DMS 273 treated with DMSO at 0.1 percent for 48 hours (cell line): Measurements from ENCODE around the gene HS3ST4.
"Not testable (repeated sequence)": the region's sequence is repeated elsewhere in the genome, so short reads cannot be mapped to it uniquely, and the experiment has no call there.

Experiments used
- DNase-seq: peaks from one replicate; lab custom pipeline; 2025; lab: John Stamatoyannopoulos, UW

The HS3ST4 gene

DNA sequence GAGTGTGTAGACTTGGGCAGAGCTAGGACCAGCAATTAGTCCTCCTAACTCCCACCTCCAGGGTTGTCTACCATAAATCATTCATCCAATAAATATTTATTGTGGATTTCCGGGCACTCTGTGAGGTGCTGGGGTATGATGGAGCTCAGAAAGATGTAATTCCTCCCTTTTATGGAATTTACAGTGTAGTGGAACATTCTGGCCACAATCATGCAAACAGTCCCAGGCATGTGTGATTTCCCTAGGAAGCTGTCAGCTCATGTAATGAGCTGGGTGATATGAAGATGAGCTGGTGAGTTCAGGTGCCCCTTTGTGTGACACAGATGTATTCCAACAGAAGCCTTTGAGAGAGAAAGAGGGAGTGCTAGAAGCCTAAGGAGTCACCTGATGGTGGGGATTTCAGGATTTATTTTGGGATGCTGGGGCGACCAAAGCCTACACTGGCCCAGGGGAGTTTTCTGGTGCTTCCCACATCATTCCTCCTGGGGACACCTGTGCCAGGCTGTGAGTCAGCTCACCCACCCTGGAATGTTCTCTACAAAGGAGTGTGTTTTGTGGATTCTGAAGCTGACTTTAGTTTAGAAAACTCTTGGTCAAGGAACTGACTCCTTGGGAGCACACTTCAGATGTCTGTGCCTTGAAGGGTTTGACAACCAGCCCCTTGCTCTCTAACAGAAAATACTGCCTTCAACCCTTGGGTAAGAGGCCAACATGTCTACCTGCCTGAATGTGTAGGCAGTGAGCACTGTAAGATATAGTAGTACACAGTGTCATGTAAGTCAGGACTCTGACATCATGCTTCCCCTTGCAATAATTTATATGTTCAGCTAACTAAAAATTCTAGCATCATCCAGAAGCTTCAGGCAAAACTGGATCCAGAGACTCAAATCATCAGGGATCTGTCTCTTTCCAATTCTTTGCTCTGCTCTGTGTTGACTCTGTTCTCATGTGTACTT is 42.9 kb downstream of the HS3ST4 start:
- DNase-seq = no peak

DNA sequence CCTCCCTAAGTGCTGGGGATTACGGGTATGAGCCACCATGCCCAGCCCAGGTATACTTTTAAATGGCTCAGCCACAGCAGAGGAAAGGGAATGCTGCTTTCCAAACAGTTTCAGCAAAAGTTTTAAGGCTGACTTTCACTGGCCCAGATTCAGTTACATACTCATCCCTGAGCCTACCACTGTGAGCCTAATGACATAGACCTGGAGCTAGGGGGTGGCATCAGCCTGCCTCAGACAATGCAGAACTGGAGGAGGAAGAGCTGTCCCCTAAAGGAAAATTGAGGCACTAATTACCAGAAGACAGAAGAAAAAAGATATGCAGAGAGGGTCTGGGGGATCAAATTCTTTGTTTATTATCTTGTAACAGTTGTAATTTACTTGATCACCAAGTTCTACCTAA is 43.9 kb downstream of the HS3ST4 start:
- no peak for DNase-seq

DNA sequence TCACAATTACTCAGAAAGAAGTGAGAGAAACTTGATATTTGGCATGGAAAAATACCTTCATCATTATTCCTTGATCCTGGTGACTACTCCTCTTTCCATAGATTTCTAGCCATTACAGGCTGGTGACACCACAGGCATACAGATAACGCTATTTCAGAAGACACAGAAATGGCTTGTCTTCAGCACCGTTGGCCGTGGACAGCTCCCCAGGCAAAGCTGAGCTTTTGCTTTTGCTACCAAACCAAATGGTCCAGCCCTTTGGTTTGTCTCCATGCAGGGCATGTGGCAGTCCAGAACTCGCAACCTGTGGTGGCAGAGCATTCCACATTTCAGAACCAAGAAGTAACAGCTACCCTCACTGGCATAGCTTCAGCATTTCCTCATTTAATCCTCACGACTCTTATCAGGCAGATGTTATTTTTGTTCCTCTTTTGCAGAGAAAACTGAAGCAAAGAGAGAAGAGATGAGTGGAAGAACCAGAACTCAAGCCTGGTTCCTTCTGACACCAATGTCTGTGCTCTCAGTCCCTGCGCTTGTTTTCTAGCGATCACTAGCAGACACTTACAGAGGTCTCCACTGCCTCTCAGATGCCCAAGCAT is 55.5 kb downstream of the HS3ST4 start:
- no peak for DNase-seq

DNA sequence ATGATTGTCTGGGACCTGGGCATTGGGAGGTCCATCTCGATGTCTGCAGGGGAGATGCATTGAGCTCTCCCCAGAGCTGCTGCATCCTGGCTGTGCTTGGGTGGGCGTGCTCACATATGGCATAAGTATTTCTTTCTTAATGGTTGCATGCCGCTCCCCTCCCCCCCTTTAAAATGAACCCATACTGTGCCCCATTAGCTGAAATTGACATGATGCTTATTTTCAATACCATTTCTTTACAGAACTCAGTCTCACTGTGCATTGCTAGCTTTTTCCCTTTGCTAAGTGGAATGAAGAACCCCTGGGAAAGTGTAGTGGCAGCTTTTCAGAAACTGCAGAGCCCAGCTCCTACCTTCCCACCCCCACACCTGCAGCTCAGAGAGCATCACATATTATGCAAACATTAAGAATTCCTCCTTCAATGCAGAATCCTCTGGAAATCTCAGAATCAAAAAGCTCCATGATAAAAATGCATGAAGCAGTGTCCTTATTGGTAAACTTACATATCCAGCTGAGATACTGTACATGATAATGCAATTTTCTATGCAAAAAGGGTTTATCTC is 56.4 kb downstream of the HS3ST4 start:
- DNase-seq = no peak

DNA sequence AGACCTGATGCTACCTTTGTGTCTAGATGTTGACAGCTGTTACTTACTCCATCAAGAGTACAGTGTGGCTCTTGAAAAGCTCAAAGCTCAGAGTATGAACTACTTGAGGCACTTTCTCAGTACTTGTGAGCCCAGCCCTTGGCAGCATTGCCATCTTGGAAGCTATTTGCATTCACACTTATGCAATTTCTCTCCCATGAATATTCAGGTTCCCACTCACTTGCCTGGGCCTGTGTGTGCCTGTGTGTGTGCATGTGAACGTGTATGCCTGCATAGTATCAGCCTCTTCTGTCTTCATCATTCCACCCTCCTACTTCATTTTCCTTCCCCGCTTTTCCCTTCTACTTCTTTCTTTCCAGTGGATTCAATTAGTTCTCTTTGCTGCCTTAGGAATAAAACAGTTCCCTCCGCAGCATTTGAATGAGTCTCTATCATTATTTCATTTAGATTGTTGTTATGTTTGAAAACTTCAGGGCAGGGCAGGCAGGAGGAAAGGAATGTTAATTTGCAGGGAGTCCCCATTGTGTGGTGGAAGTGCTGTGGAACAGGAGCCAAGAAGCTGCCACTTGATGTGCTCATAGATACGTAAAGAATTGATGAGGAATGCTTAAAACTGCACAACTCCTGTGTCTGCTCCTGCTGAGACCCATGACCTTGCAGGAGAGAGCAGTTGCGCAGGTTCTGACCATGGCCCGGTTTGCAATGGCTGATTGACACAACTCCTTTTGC is 58.9 kb downstream of the HS3ST4 start:
- no peak for DNase-seq

DNA sequence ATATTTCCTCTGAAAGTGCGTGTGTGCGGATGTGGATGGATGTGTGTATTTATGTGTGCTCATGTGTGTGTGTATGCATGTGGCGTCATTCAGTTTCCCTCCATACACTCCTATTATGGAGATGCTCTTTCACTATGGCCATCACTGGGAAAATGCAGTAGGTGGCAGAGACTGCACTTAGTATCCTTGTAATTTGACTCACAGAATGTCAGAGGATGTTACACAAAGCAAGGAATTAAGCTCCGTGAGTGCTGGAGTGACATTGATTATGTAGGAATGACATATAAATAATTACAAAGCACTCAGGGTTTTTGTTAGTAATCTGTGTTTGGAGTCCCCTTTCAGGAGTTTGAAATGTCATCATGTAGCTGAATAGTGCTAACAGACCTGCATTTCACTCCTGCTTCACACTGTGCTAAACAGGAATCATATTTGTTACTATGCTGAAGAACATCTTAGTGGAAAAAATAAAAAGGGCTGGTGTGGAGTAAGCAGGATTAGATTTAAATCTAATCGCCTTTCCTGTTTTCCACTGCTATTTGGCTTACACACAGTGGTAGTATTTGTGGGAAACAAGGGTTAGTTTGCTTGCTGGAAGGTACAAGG is 59.6 kb downstream of the HS3ST4 start:
- DNase-seq = no peak

DNA sequence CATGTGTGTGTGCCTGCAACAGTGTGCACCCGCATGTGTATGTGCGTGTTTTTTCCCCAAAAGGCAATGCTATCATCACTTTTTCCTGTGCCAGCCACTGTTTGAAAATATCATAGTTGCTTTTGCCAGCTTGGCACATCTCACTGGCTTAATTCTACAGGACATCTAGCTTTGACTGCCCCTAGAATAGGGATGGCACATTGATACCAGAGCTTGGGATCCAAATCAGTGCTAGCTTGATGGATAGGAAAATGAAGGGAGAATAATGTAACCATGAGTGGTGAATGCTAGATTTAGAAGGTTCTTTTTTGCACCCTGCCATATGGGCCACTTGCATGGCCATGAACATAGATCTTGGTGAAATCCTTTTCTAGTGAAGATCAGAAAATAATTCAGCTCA is 72.7 kb downstream of the HS3ST4 start:
- no peak for DNase-seq

DNA sequence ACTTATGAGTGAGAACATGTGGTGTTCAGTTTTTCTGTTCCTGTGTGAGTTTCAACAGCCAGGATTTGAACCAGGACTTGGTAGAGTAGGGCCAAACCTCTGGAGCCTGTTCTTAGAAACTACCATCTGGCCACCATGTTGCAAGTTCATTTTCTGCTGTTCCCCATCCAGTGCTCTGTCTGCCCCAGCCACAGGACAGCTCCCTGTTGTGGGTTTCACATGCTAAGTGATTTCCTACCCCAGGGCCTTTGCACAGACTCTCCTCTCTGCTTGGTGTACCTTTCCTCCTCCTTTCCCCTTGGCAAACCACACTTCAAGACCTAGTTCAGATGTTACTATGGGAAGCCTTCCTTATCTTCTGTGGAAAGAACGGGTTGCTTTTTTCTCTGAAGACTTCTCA is 79.5 kb downstream of the HS3ST4 start:
- no peak for DNase-seq

DNA sequence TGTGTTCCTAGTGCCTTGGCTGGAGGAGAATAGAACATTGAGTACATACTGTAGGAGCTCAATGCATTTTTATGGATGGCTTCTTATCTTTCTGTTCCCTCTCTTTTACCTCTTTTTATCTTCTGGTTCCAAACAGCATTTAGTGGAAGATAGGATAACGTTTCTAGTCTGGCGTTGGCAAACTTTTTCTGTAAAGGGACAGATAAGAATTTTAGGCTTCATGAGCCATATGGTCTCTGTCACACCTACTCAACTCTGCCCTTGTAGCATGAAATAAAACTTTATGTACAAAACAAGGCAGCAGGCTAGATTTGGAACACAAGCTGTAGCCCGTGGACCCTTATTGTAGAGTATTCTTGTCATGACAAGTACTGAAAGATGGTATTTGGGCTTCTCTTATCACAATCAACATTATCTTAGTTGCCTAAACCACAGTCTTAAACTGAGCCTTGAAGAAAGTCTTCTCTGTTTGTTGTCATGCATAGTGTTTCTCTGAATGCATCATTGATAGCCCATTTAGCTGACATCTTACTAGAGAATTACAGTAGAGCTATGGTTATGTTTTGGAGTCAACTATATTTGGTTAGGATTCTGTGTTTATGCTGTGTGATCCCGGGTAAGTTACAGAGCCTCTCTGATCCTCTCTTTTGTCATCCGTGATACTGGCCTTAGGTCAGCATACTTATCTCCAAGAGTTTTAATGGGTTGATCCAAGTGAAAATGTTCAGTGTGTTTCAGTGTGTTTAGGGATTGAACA is 80.2 kb downstream of the HS3ST4 start:
- DNase-seq = no peak

DNA sequence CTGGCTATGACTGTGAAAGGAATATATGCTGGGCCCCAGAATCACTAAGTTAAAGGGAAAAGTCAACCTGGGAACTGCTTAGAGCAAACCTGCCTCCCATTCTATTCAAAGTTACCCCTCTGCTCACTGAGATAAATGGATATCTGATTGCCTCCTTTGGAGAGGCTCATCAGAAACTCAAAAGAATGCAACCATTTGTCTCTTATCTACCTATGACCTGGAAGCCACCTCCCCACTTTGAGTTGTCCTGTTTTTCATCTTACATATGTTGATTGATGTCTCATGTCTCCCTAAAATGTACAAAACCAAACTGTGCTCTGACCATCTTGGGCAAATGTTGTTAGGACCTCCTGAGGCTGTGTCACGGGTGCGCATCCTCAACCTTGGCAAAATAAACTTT is 84.5 kb downstream of the HS3ST4 start:
- not testable (repeated sequence) for DNase-seq

DNA sequence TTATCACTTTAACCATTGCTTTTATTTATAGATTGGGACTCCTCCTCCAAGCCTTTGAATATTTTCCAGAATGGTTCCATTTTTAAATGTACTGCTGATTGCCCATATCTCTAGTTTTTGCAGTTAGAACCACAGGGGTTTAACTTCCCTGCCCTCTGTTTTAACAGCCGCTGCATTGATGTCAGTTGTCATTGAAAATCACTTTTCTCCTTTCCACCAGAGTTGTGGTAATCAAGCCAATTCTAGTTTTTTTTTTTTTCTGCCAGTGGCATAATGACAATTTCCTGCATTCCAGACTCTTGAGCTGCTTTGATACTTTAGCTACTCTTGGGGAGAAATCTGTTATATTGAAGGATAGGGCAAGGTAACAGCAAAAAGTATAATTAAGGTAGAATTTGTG is 91.5 kb downstream of the HS3ST4 start:
- no peak for DNase-seq

DNA sequence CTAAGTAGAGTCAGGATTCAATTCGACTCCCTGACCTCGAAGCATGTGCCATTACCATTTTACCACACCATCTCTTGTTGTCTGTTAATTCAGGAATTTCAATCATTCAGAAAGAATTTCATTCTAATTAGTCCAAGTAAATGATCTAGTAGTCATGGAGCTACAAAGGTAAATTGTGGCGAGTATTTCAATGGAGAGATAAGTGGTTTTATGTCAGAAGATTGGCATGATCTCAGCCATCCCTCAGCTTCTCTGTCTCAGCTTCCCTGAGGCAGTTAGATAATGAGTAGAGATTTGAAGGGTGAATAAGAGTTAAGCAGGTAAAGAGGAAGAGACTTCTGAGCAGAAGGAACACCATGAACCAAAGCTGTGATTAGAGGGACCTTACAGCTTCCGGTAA is 93.6 kb downstream of the HS3ST4 start:
- no peak for DNase-seq

DNA sequence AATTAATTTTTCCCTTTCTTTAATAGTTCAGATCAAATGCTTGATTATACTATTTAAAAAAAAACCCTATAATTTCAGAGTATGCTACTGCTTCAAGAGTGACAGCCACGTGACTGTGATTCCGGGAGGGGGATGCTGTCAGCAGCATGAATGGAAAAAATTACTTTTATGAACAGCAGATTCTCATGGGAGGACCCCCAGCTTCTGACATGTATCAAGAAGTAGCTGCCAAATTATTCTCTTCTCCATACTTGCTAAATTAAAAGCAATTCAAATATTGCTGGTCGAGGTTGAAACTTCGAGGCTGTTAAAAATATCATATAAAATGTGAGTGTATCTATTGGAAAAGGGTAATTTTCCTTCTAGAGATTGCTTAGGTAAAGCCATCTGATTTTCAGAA is 95.0 kb downstream of the HS3ST4 start:
- no peak for DNase-seq

DNA sequence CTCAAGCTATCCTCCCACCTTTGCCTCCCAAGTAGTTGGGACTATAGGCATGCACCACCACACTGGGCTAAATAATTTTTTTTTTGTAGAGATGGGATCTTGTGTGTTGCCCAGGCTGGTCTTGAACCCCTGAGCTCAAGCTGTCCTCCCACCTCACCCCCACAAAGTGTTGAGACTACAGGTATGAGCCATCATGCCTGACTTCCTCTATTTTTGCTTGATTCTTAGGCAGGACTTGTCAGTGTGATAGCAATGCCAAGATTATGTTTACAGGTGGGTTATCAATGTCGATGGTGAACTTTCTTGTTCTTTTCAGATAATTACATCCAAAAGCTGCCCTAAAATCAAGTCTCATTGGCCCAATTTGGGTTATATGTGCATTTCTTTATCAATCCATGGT is 96.9 kb downstream of the HS3ST4 start:
- no peak for DNase-seq

DNA sequence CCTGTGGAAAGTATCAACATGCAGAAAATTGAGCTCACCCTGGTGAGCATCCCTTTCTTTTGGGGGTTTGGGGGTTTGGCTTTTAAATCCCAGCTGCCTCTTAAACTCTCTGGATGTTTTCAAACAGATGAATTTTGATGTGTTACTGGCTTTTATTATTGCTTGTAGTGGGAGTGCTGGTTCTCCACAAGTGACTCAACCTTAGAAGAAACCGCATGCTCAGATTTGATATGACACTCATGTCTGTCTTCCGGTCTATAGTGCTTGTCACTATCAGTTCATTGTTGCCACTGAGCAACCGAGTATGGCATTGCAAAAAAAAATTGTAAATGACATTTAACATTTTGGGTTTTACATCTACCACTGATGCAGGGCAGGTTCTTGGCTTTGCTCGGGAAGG is 104.5 kb downstream of the HS3ST4 start:
- no peak for DNase-seq

DNA sequence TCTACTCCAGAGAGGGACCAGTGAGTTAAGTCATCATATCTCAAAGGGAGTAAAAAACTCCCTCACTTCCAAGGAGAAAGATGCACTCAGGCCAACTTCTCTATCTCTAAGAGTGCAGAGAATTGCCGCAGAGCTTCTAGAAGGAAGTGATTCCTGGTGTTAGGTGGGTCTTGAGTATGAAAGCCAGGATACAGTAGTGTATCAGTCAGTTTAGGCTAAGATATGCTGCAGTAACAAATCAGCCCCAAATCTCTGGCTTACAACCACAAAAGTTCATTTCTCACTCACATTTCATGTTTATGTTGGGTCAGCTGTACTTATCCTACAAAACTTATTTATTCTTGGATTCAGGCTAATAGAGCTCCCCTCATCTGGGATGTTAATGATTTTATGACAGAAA is 106.3 kb downstream of the HS3ST4 start:
- DNase-seq = no peak

DNA sequence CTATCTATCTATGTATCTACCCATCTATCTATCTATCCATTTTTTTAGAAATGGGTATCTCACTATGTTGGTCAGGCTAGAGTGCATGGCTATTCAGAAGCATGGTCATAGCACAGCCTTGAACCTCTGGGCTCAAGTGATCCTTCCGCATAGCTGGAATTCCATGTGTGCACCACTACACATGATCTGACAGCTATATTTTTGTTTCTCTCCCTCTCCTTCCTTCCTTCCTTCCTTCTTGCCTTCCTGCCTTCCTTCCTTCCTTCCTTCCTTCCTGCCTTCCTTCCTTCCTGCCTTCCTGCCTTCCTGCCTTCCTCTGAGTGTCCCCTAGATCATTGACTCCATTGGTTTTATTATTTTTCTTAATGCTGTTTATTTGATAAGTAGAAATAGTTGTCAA is 108.1 kb downstream of the HS3ST4 start:
- DNase-seq = no peak

DNA sequence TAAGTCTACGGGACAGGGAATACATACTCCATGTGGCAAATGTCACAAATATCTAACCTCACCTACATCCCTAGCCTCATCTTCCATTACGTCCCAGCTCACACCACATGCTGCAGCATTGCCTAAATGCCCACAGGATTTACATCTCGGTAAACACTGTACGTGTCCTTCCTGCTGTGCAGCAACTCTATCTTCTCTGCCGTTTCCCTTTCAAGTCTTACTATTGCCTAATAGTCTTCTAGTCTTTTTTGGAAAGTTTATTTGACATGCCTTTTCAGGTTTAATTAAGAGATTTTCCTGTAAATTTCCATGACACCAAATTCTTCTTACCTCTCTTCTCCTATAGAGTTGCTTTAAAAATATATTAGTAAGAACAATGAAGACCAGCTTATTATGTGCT is 120.5 kb downstream of the HS3ST4 start:
- no peak for DNase-seq

DNA sequence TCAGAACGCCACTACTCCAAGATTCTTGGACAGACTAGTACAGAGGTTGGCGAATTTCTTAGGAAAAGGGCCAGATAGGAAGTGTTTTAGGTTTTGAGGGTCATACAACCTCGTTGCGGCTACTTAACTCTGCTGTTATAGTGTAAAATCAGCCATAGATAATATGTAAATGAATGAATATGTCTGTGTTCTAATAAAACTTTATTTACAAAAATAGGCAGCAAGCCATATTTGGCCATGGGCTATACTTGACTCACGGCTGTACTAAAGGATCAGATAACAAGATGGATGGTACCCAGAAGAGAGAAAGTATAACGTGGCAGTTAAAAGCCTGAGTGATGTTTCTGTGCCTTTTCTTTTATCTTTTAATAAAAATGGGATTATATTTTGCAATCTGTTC is 125.5 kb downstream of the HS3ST4 start:
- no peak for DNase-seq

DNA sequence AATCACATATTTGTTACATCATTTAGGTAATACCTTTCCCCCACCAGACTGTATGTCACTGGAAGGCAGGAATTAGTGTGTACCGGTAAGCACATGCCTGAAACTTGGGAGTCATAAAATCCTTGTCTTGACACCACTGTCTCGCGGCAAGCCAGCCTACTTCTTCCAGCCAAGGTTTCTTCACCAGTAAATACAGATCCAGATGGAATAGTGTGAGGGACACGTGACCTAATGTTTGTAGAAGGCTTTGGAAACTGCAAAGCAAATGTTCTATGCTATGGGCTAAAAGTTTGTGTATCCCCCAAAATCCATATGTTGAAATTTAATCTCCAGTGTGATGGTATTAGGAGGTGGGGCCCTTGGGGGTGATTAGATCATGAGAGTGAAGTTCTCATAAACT is 126.1 kb downstream of the HS3ST4 start:
- no peak for DNase-seq

DNA sequence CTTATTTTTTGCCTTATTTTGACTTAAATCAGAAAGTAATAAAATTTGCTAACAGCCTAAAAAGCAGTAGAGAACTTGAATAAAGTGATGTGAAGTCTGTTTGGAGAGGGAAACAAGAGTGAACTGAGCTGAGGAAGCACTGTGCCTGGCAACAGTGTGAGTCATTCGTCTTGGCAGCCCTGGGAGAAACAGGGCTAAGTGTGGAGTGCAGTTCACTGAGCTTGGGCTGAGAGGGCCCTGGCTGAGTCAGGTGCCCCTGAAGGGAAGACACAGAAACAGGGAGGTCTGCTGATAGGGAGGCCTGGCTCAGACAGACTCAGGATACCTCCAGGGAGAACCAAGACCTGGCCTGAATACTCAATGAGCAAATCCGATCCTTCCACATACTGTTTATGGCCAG is 132.1 kb downstream of the HS3ST4 start:
- no peak for DNase-seq

DNA sequence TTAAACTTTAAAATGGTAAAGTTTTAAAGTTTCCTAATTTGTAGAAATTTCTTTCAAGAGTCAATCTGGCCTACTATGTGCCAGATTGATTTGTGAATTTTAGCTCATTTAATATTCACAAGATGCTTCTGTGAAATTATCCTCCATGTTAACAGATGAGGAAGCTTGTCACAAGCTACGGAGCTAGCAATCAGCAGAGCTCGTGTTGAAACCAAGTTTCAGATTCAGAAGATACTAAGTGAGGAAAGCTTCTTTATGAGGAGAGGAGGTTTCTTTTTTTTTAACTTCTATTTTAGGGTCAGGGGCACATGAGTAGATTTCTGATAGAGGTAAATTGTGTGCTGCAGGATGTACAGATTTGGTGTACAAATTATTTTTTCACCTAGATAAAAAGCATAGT is 135.9 kb downstream of the HS3ST4 start:
- no peak for DNase-seq
